CD8-positive, alpha-beta memory T cell (primary cell): ENCODE results near the gene GOLGA1. TPM values are rescaled to one million over a fixed set of nuclear protein-coding genes. Genes with fewer than 3 reads are reported as not detected.
"Not testable (repeated sequence)": the region's sequence is repeated elsewhere in the genome, so short reads cannot be mapped to it uniquely, and the experiment has no call there.

Experiments used
- CTCF ChIA-PET: fragments of 350-600 bp; sonication (Branson Sonifier 250); formaldehyde crosslinking; loops from one replicate; lab custom pipeline; 2021; ENCODE audit warnings: antibody characterized with exemption; lab: Charles Lee
- POLR2A ChIA-PET: fragments of 350-600 bp; sonication (Branson Sonifier 250); formaldehyde crosslinking; loops from one replicate; lab custom pipeline; 2021; ENCODE audit warnings: antibody characterized with exemption; lab: Charles Lee
- DNase-seq, 5 donors: peaks; one replicate each; pipeline versions ENCODE4 v3.0.0 to v3.0.0-alpha.2; 2020 to 2022; ENCODE audit warnings: mixed read lengths in 1 of 5
- H3K27ac ChIP-seq: one replicate; pipeline ENCODE4 v1.7.0; 2013; ENCODE audit warnings: low read depth, mild to moderate bottlenecking, low read length, moderate library complexity
- H3K27me3 ChIP-seq: 2 replicates; pipeline ENCODE4 v1.7.0; 2013; ENCODE audit warnings: low read length, mild to moderate bottlenecking; ENCODE audit not compliant: insufficient read depth, poor library complexity, severe bottlenecking
- H3K36me3 ChIP-seq: 2 replicates; pipeline ENCODE4 v1.7.0; 2013; ENCODE audit warnings: mild to moderate bottlenecking, low read length, moderate library complexity; ENCODE audit not compliant: insufficient read depth
- H3K4me1 ChIP-seq: 2 replicates; pipeline ENCODE4 v1.7.0; 2013; ENCODE audit warnings: mild to moderate bottlenecking, low read length, moderate library complexity; ENCODE audit not compliant: insufficient read depth
- H3K4me3 ChIP-seq: 2 replicates; pipeline ENCODE4 v1.7.0; 2013; ENCODE audit warnings: mild to moderate bottlenecking, low read length
- H3K9me3 ChIP-seq: 2 replicates; pipeline ENCODE4 v1.7.0; 2013; ENCODE audit warnings: mild to moderate bottlenecking, low read length
- H3K27ac Mint-ChIP-seq, 8 donors: one replicate each; pipeline ENCODE4 v1.8.0; 2020 to 2021; ENCODE audit warnings: mixed read lengths in 8 of 8, mild to moderate bottlenecking in 6 of 8, inconsistent platforms in 3 of 8, moderate library complexity in 3 of 8
- H3K27me3 Mint-ChIP-seq, 2 donors: one replicate each; pipeline ENCODE4 v1.8.0; 2020 to 2021; ENCODE audit warnings: mixed read lengths in 2 of 2, mild to moderate bottlenecking in 1 of 2, moderate library complexity in 1 of 2
- H3K36me3 Mint-ChIP-seq, 3 donors: one replicate each; pipeline ENCODE4 v1.8.0; 2020 to 2021; ENCODE audit warnings: mixed read lengths in 3 of 3, inconsistent platforms in 1 of 3, mild to moderate bottlenecking in 1 of 3
- H3K4me1 Mint-ChIP-seq, 3 donors: one replicate each; pipeline ENCODE4 v1.8.0; 2020 to 2021; ENCODE audit warnings: mixed read lengths in 3 of 3, inconsistent platforms in 1 of 3, mild to moderate bottlenecking in 1 of 3
- H3K4me3 Mint-ChIP-seq, 7 donors: one replicate each; pipeline ENCODE4 v1.8.0; 2020 to 2021; ENCODE audit warnings: mixed read lengths in 7 of 7, mild to moderate bottlenecking in 6 of 7, moderate library complexity in 4 of 7, inconsistent platforms in 2 of 7
- H3K9me3 Mint-ChIP-seq, 5 donors: one replicate each; pipeline ENCODE4 v1.8.0; 2020 to 2022; ENCODE audit warnings: mixed read lengths in 5 of 5, mild to moderate bottlenecking in 3 of 5, moderate library complexity in 2 of 5, inconsistent platforms in 1 of 5
- polyA plus RNA-seq: library from polyadenylated mRNA; unstranded; fragments of 300-500 nt; fragmentation: Illumina TruSeq; gene quantifications from one replicate; pipeline ENCODE4 v1.2.3, GENCODE V29; 2021
- total RNA-seq, 2 experiments: library from RNA; stranded (reverse); gene quantifications; one replicate each; pipeline ENCODE4 v1.2.3, GENCODE V29; 2021

Gene GOLGA1
- total and polyA plus RNA-seq, 3 experiments from 2014 or later = 8.5 to 21.1 (median 17.1) TPM

DNA sequence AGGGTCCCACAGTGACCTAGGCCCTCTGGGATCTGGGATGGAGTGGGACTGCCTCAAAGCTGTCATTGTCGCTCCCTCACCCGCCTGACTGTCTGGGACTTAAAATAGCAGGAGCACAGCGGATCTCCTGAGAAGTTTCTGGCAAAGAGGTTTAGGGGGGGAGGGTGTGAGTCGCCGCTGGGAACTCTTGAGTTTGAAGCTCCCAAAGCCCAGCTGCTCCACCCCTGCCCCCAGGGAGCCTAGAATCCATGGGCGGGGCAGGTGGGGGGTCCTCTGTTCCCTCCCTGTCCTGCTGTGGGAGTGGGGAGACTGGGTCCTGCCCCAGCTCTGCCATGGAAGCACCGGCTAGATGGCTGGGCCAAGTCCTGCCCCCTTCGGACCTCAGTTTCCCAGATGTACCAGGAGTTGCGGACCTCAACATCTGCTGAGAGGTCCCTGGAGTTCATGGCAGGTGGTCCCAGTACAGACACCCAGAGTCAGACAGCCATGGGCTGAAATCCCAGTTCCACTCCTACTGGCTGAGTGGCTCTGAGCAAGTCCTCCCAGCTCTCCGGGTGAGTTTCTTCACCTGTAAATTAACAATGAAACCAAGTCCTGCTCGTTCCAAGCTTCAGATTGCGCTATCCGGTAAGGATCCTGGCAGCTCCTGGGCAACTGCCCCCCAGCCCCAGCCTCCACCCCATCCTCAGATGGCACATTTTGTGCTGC is 88.6 kb downstream of the GOLGA1 start:
- H3K27me3 Mint-ChIP-seq = peaks cover 0 to 2% of the 10 kb centered on the region in 2 donors
- no peak overlapping the region for H3K27ac ChIP-seq
- no peak overlapping the region for H3K4me3 ChIP-seq
- no peak for DNase-seq
- peak overlapping the region in 6 of 8 donors; percentile 71 to 91 (median 88) for H3K27ac Mint-ChIP-seq
- ChIA-PET POLR2A (interaction anchor here (1.0 to 1.7 kb wide), 2 partner anchors 9 to 18 kb away, joined by 3 to 6 read pairs; no protein-coding TSS in a partner anchor), CTCF (interaction anchor here (0.7 to 6.5 kb wide), 21 partner anchors 9 to 278 kb away, joined by 3 to 121 read pairs (median 5); partner anchors contain the start of genes ARPC5L, NR6A1, OLFML2A and RPL35)
- H3K4me1 Mint-ChIP-seq = peaks cover 8 to 24% (median 10%) of the 10 kb centered on the region in 3 donors
- H3K36me3 ChIP-seq = peaks cover 2% of the 10 kb centered on the region
- H3K4me3 Mint-ChIP-seq = peak overlapping the region; percentile 56 to 88 (median 68)
- no peaks in the 10 kb centered on the region for H3K27me3 ChIP-seq
- H3K36me3 Mint-ChIP-seq = peaks cover 0 to 10% (median 0%) of the 10 kb centered on the region in 3 donors
- H3K4me1 ChIP-seq = peaks cover 15% of the 10 kb centered on the region
- H3K9me3 ChIP-seq = no peaks in the 10 kb centered on the region
- no peaks in the 10 kb centered on the region for H3K9me3 Mint-ChIP-seq

GRCh38 chr9:124849801-124850200 is 91.1 kb downstream of the GOLGA1 start:
- POLR2A ChIA-PET = no interaction called here

DNA sequence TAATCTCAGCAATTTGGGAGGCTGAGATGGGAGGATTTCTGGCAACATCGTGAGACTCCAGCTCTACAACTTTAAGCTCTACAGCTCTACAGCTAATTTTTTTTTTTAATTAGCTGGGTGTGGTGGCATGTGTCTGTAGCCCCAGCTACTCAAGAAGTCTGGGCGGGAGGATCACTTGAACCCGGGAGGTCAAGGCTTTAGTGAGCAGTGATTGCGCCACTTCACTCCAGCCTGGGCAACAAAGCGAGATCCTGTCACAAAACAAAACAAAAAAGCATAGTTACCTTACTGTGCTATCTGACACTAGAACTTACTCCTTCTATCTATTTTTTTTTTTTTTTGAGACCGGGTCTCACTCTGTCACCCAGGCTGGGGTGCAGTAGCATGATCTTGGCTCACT is 93.9 kb downstream of the GOLGA1 start:
- DNase-seq = no peak
- Mint-ChIP-seq H3K4me3 (no peak overlapping the region), H3K36me3 (no peaks in the 10 kb centered on the region), H3K27ac (no peak overlapping the region), H3K9me3 (no peaks in the 10 kb centered on the region), H3K27me3 (peaks cover 0 to 2% of the 10 kb centered on the region in 2 donors), H3K4me1 (peaks cover 0 to 3% (median 0%) of the 10 kb centered on the region in 3 donors)
- Histone ChIP-seq H3K4me1 (no peaks in the 10 kb centered on the region), H3K27me3 (no peaks in the 10 kb centered on the region), H3K4me3 (no peak overlapping the region), H3K36me3 (no peaks in the 10 kb centered on the region), H3K9me3 (no peaks in the 10 kb centered on the region), H3K27ac (no peak overlapping the region)
- ChIA-PET POLR2A (no interaction called here), CTCF (no interaction called here)

More at GRCh38 chr9:124849801-124850200, 91.1 kb downstream of the GOLGA1 start:
- H3K4me3 Mint-ChIP-seq = peak overlapping the region in 1 of 7 donors; percentile 29
- Histone ChIP-seq H3K27ac (no peak overlapping the region), H3K9me3 (no peaks in the 10 kb centered on the region), H3K36me3 (no peaks in the 10 kb centered on the region), H3K4me1 (peaks cover 15% of the 10 kb centered on the region), H3K4me3 (no peak overlapping the region), H3K27me3 (no peaks in the 10 kb centered on the region)
- DNase-seq = no peak
- H3K4me1 Mint-ChIP-seq = peaks cover 8 to 18% (median 10%) of the 10 kb centered on the region in 3 donors
- no peaks in the 10 kb centered on the region for H3K9me3 Mint-ChIP-seq
- peaks cover 0 to 2% of the 10 kb centered on the region in 2 donors for H3K27me3 Mint-ChIP-seq
- CTCF ChIA-PET = interaction anchor here (6.5 kb wide), 1 partner anchor 76 kb away, joined by 121 read pairs; the partner anchor contains the start of genes NR6A1 and OLFML2A
- H3K27ac Mint-ChIP-seq = peak overlapping the region in 1 of 8 donors; percentile 64
- no peaks in the 10 kb centered on the region for H3K36me3 Mint-ChIP-seq

DNA sequence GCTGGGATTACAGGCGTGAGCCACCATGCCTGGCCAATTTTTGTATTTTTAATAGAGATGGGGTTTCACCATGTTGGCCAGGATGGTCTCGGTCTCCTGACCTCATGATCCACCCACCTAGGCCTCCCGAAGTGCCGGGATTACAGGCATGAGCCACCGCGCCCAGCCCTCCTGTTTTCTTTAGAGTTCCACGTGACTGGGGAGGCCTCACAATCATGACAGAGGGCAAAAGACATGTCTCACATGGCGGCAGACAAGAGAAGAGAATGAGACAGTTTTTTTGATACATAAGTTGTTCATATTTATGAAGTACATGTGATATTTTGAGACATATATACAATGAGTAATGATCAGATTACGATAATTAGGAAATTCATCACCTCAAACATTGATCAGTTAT is 94.4 kb downstream of the GOLGA1 start:
- DNase-seq, H3K4me1 ChIP-seq, POLR2A ChIA-PET, H3K4me3 ChIP-seq, H3K9me3 ChIP-seq, H3K4me1 Mint-ChIP-seq, H3K27me3 Mint-ChIP-seq, CTCF ChIA-PET, H3K4me3 Mint-ChIP-seq, H3K27ac ChIP-seq, H3K9me3 Mint-ChIP-seq, H3K36me3 ChIP-seq, H3K27ac Mint-ChIP-seq, H3K36me3 Mint-ChIP-seq, H3K27me3 ChIP-seq: not testable (repeated sequence)

DNA sequence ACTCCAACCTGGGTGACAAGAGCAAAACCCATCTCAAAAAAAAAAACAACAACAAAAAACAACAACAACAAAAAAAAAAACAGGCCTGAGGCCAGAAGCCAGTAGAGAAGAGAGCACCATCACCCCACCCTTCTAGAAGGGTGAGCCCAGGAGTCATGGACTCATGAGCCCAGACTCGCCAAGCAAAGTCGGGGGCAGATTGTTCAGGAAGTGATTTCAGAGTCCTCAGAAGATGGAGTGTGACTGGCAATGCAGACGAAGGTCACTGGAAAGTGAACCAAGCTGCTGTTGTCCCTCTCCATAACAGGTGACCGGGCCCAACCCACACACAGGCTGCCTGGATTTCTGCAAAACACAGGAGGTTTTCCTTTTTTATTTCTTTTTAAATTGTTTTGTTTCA is 96.6 kb downstream of the GOLGA1 start:
- no peaks in the 10 kb centered on the region for H3K4me1 Mint-ChIP-seq
- no peaks in the 10 kb centered on the region for H3K36me3 Mint-ChIP-seq
- peak overlapping the region in 2 of 8 donors; percentile 82 to 88 for H3K27ac Mint-ChIP-seq
- POLR2A ChIA-PET = no interaction called here
- no peaks in the 10 kb centered on the region for H3K9me3 Mint-ChIP-seq
- Histone ChIP-seq H3K27ac (no peak overlapping the region), H3K9me3 (no peaks in the 10 kb centered on the region), H3K4me3 (no peak overlapping the region), H3K27me3 (no peaks in the 10 kb centered on the region), H3K36me3 (no peaks in the 10 kb centered on the region), H3K4me1 (no peaks in the 10 kb centered on the region)
- peaks cover 0 to 2% of the 10 kb centered on the region in 2 donors for H3K27me3 Mint-ChIP-seq
- no peak for DNase-seq
- CTCF ChIA-PET = no interaction called here
- H3K4me3 Mint-ChIP-seq = no peak overlapping the region

DNA sequence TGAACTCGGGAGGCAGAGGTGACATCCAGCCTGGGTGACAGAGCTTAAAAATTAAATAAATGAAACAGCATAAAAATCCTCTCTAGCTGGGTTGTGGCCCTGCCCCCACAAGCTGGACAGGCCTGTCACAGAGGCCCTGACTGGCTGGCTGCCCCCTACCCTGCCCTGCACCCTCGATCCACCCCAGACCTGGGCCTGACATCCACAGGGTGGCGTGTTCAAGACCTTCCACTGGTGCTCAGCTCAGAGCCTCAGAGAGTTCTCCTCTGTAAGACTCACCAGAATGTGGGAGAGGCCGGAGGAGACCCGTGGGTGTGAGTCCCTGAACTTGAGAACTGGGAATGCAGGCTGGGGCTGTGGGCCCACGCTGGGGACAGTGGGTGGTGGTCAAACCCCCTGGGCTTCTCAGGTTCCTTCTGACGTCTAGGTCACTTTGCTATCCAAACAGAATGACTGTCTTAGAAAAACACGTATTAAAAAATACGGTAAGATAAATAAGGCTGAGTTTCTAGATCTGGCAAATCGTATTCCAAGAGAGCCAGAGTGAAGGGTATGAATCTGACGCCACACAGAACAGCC is 97.3 kb downstream of the GOLGA1 start:
- no peaks in the 10 kb centered on the region for H3K9me3 ChIP-seq
- Mint-ChIP-seq H3K27ac (no peak overlapping the region), H3K27me3 (peaks cover 0 to 4% of the 10 kb centered on the region in 2 donors), H3K36me3 (no peaks in the 10 kb centered on the region), H3K4me1 (no peaks in the 10 kb centered on the region), H3K4me3 (no peak overlapping the region), H3K9me3 (no peaks in the 10 kb centered on the region)
- H3K4me3 ChIP-seq = no peak overlapping the region
- POLR2A ChIA-PET = no interaction called here
- CTCF ChIA-PET = interaction anchor here (0.6 kb wide), 1 partner anchor 9 kb away, joined by 3 read pairs; no protein-coding TSS in a partner anchor
- no peaks in the 10 kb centered on the region for H3K36me3 ChIP-seq
- H3K27ac ChIP-seq = no peak overlapping the region
- DNase-seq = no peak
- H3K4me1 ChIP-seq = no peaks in the 10 kb centered on the region
- no peaks in the 10 kb centered on the region for H3K27me3 ChIP-seq

- H3K9me3 ChIP-seq = no peaks in the 10 kb centered on the region
- peaks cover 7 to 15% of the 10 kb centered on the region in 2 donors for H3K27me3 Mint-ChIP-seq
- ChIA-PET CTCF (interaction anchor here (1.1 to 2.6 kb wide), 4 partner anchors 10 to 41 kb away, joined by 3 to 14 read pairs (median 4); partner anchors contain the start of gene WDR38), POLR2A (no interaction called here)
- H3K4me1 ChIP-seq = no peaks in the 10 kb centered on the region
- peak overlapping the region in 1 of 8 donors; percentile 93 for H3K27ac Mint-ChIP-seq
- no peaks in the 10 kb centered on the region for H3K36me3 ChIP-seq
- H3K9me3 Mint-ChIP-seq = no peaks in the 10 kb centered on the region
- H3K27ac ChIP-seq = no peak overlapping the region
- no peaks in the 10 kb centered on the region for H3K36me3 Mint-ChIP-seq
- H3K4me1 Mint-ChIP-seq = no peaks in the 10 kb centered on the region
- no peak for DNase-seq
- H3K27me3 ChIP-seq = no peaks in the 10 kb centered on the region
- no peak overlapping the region for H3K4me3 ChIP-seq
- no peak overlapping the region for H3K4me3 Mint-ChIP-seq
These were observed 99.6 kb downstream of the GOLGA1 start for GRCh38 chr9:124841075-124841821.
